PC-9 (cell line): ENCODE data around the gene TANGO2. TPM values are rescaled to one million over a fixed set of nuclear protein-coding genes. Genes with fewer than 3 reads are reported as not detected.

Experiments
- BruUV-seq: library from RNA; stranded (reverse); fragments of 400-500 nt; replicated peaks from 2 replicates; lab custom pipeline; 2021; lab: Mats Ljungman, UMichigan
- CTCF ChIA-PET: fragments of 300-600 bp; sonication (Branson Sonifier 250); formaldehyde crosslinking; loops from one replicate; lab custom pipeline; 2022; ENCODE audit warnings: antibody characterized with exemption; lab: Charles Lee
- POLR2A ChIA-PET: fragments of 300-600 bp; sonication (Branson Sonifier 250); formaldehyde crosslinking; loops from one replicate; lab custom pipeline; 2022; ENCODE audit warnings: antibody characterized with exemption; ENCODE audit not compliant: unreplicated experiment; lab: Charles Lee
- DNase-seq, 2 experiments: peaks; one replicate each; pipeline versions ENCODE4 v3.0.0 to v3.0.0-alpha.2; 2015 to 2022; ENCODE audit warnings: mixed read lengths in 1 of 2
- H2AFZ ChIP-seq: fragments of 200-600 bp; sonication (generic); 2 replicates; pipeline ENCODE4 v1.8.1; 2017; ENCODE audit warnings: antibody characterized with exemption
- H3F3A ChIP-seq: fragments of 200-600 bp; sonication (generic); 2 replicates; pipeline ENCODE4 v1.8.1; 2017; ENCODE audit warnings: antibody characterized with exemption, mild to moderate bottlenecking, low read depth; ENCODE audit not compliant: insufficient read depth
- H3K27ac ChIP-seq: fragments of 200-600 bp; sonication (generic); 2 replicates; pipeline ENCODE4 v1.6.1; 2016; ENCODE audit warnings: mixed run types
- H3K27me3 ChIP-seq: fragments of 200-600 bp; sonication (generic); 2 replicates; pipeline ENCODE4 v1.6.1; 2016; ENCODE audit warnings: low read depth, mixed run types; ENCODE audit not compliant: insufficient read depth
- H3K36me3 ChIP-seq: fragments of 200-600 bp; sonication (generic); 2 replicates; pipeline ENCODE4 v1.6.1; 2016; ENCODE audit warnings: low read depth, mixed run types
- H3K4me1 ChIP-seq: fragments of 200-600 bp; sonication (generic); replicated peaks from 2 replicates; pipeline ENCODE4 v1.6.1; 2016; ENCODE audit warnings: mixed run types; ENCODE audit not compliant: insufficient read depth
- H3K4me2 ChIP-seq: fragments of 200-600 bp; sonication (generic); 2 replicates; pipeline ENCODE4 v1.6.1; 2017; ENCODE audit warnings: mixed run types
- H3K4me3 ChIP-seq: fragments of 200-600 bp; sonication (generic); 2 replicates; pipeline ENCODE4 v1.6.1; 2016; ENCODE audit warnings: mixed run types
- H3K79me2 ChIP-seq: fragments of 200-600 bp; sonication (generic); 2 replicates; pipeline ENCODE4 v1.6.1; 2017; ENCODE audit warnings: low read depth, mixed run types
- H3K9me2 ChIP-seq: fragments of 200-600 bp; sonication (generic); 2 replicates; pipeline ENCODE4 v1.8.1; 2017; ENCODE audit warnings: mild to moderate bottlenecking; ENCODE audit not compliant: insufficient read depth
- H3K9me3 ChIP-seq: fragments of 200-600 bp; sonication (generic); 2 replicates; pipeline ENCODE4 v1.8.1; 2016; ENCODE audit warnings: low read depth; ENCODE audit not compliant: insufficient read depth
- H4K20me1 ChIP-seq: fragments of 200-600 bp; sonication (generic); 2 replicates; pipeline ENCODE4 v1.8.1; 2017; ENCODE audit not compliant: insufficient read depth
- EZH2 ChIP-seq: fragments of 200-600 bp; sonication (generic); IDR thresholded peaks from 2 replicates; pipeline ENCODE4 v1.8.0; 2017; ENCODE audit warnings: antibody characterized with exemption, low read depth
- intact Hi-C: fragments of 100-400 bp; cut with micrococcal nuclease; formaldehyde crosslinking; loops from one replicate; pipeline ENCODE4 v1.10.0; 2022; ENCODE audit not compliant: unreplicated experiment
- total RNA-seq: library from RNA; stranded (reverse); gene quantifications from 2 replicates; pipeline ENCODE4 v1.2.3, GENCODE V29; 2021
- TF ChIP-seq, protein P1 (sequence below): fragments of 200-600 bp; sonication (generic); conservative IDR thresholded peaks from 2 replicates; pipeline ENCODE4 v1.6.1; 2017; ENCODE audit warnings: mixed run types, antibody characterized with exemption, mild to moderate bottlenecking, moderate library complexity

TANGO2 gene
- total RNA-seq, 1 experiment from 2014 or later: 22.4 TPM

DNA sequence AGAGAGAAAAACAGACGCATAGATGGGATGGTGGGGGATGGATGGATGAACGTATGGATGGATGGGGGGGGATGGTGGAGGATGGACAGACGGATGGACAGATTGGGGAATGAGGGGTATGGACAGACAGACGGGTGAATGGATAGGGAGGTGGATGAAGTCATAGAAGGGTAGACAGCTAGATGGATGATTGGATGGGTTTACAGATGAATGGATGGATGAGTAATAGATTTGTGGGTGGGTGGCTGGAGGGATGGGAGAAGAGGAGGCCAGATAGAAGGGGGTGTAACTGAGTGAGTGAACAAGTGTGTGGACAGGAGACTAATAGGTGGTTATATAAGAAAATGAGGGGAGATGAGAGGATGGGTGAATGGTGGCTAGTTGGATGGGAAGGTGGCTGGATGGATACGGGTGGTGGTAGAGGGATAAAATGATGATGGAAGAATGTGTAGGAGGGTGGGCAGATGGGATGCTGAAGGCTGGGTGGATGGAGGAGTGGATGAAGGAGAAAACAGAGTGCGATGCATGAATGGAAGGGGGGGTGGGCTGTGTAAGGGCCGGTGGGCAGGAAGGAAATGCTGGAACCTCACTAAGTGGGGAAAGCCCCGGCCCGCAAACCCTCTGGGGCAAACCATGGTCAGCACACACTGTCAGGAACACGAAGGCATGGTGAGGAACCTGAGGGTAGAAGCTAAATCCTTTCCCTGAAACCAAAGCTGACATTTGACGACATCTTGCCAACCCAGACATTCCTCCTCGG is 25.9 kb upstream of the TANGO2 start:
- Histone ChIP-seq H3K9me2 (no peaks in the 10 kb centered on the region), H3K4me1 (no peaks in the 10 kb centered on the region), H3K4me2 (no peak overlapping the region), H3K27me3 (no peaks in the 10 kb centered on the region), H3K79me2 (no peaks in the 10 kb centered on the region), H3F3A (no peaks in the 10 kb centered on the region), H3K27ac (no peak overlapping the region), H3K9me3 (no peaks in the 10 kb centered on the region), H2AFZ (no peak overlapping the region), H3K4me3 (no peak overlapping the region), H3K36me3 (no peaks in the 10 kb centered on the region), H4K20me1 (no peaks in the 10 kb centered on the region)
- intact Hi-C loops: no loop called here
- TF ChIP-seq EZH2: no peak
- TF ChIP-seq, protein P1, sequence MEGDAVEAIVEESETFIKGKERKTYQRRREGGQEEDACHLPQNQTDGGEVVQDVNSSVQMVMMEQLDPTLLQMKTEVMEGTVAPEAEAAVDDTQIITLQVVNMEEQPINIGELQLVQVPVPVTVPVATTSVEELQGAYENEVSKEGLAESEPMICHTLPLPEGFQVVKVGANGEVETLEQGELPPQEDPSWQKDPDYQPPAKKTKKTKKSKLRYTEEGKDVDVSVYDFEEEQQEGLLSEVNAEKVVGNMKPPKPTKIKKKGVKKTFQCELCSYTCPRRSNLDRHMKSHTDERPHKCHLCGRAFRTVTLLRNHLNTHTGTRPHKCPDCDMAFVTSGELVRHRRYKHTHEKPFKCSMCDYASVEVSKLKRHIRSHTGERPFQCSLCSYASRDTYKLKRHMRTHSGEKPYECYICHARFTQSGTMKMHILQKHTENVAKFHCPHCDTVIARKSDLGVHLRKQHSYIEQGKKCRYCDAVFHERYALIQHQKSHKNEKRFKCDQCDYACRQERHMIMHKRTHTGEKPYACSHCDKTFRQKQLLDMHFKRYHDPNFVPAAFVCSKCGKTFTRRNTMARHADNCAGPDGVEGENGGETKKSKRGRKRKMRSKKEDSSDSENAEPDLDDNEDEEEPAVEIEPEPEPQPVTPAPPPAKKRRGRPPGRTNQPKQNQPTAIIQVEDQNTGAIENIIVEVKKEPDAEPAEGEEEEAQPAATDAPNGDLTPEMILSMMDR: no peak
- no TSS peak for BruUV-seq
- ChIA-PET CTCF (no interaction called here), POLR2A (no interaction called here)
- DNase-seq: no peak

DNA sequence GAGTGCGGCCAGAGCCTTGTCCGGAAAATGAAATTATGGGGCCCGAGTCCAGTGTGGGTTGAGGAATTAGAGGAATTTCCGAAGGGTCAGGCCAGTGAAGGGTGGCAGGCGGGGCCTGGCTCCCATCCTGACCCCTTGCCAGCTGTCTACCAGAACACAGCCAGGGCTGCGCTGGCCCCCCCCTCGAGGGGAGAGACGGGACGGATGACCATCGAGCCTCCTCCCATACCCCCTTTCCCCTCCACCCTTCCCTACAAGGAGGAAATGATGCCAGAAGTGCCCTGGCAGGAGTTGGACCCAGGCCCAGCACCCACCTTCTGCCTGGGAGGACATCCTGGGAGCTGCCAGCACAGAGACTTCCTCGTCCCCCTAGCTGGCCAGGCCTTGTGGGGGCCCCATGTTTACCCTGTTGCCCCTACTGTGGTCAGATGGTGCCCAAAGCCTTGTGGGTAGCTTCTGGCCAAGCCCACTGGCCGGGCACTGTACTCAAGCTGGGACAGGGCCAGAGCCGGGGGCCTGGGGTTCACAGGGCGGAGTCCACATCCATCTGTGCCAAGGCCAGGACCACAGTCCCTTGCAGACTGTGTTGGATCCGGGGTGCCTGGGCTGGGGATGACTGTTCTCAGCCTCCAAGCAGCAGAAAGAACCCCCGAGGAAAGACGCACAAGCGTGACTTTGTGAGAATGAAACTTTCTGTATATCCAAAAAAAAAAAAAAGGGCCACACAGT is 25.1 kb upstream of the TANGO2 start:
- Histone ChIP-seq H3K4me1 (no peaks in the 10 kb centered on the region), H3K79me2 (no peaks in the 10 kb centered on the region), H3F3A (no peaks in the 10 kb centered on the region), H3K9me2 (no peaks in the 10 kb centered on the region), H3K9me3 (no peaks in the 10 kb centered on the region), H3K4me3 (no peak overlapping the region), H4K20me1 (no peaks in the 10 kb centered on the region), H3K27me3 (no peaks in the 10 kb centered on the region), H2AFZ (no peak overlapping the region), H3K4me2 (no peak overlapping the region), H3K27ac (no peak overlapping the region), H3K36me3 (no peaks in the 10 kb centered on the region)
- TF ChIP-seq, protein P1: no peak
- no peak for TF ChIP-seq EZH2
- intact Hi-C loops: no loop called here
- ChIA-PET CTCF (no interaction called here), POLR2A (no interaction called here)
- DNase-seq: no peak
- BruUV-seq: no TSS peak

DNA sequence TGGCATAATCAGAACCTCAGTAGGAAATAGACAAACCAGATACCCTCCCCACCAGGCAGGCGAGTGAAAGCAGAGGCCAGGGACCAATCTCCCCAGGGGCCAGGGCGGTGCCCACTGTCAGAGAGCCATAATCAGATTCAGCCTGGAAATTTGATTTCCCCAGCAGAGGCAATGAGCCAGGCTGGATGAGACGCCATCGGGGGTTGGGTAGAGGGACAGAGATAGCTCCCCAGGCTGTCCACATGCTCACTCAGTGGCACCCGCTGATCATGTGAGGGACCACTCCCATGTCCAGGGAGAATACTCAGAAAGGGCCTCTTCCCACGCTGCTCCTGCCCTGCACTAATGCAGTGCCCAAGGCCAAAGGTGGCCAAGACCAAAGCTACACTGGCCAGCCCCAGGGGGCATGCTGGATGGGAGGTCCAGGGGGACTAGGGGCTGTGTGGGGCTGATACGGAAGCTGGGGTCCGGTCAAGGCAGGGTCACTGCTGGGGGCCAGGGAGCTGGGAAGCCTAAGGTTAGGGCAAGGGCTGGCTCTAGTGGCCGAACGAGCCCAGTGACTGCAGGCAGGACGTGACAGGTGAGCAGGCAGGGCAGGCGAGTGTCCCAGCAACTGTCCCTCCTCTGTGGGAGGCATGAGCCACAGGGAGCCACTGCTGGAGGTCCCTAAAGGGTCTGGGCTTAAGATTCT is 24.1 kb upstream of the TANGO2 start:
- CTCF ChIA-PET: no interaction called here
- no peaks in the 10 kb centered on the region for H3K36me3 ChIP-seq
- no peak overlapping the region for H2AFZ ChIP-seq
- no peak for DNase-seq
- intact Hi-C loops: no loop called here
- H4K20me1 ChIP-seq: no peaks in the 10 kb centered on the region
- no peaks in the 10 kb centered on the region for H3K27me3 ChIP-seq
- no peaks in the 10 kb centered on the region for H3F3A ChIP-seq
- no peaks in the 10 kb centered on the region for H3K9me2 ChIP-seq
- H3K4me2 ChIP-seq: no peak overlapping the region
- no peak overlapping the region for H3K27ac ChIP-seq
- no peaks in the 10 kb centered on the region for H3K79me2 ChIP-seq
- no TSS peak for BruUV-seq
- TF ChIP-seq EZH2: no peak
- TF ChIP-seq, protein P1: no peak
- POLR2A ChIA-PET: no interaction called here
- H3K9me3 ChIP-seq: no peaks in the 10 kb centered on the region
- no peaks in the 10 kb centered on the region for H3K4me1 ChIP-seq
- H3K4me3 ChIP-seq: no peak overlapping the region
